GM12892 (cell line): Measurements from ENCODE around the gene CFL1.

Experiments
- POLR2A ChIP-seq: IDR thresholded peaks from 2 replicates; pipeline ENCODE4 v1.6.1; 2011; ENCODE audit warnings: low read depth, low read length, control low read depth
- TAF1 ChIP-seq: IDR thresholded peaks from 2 replicates; pipeline ENCODE4 v1.6.1; 2011; ENCODE audit warnings: low read depth, mild to moderate bottlenecking, control low read depth, low read length, borderline replicate concordance

- peak; percentile 56 for TF ChIP-seq POLR2A
- TF ChIP-seq TAF1: no peak
Measured at GRCh38 chr11:65852508-65853245, 5.3 kb downstream of the CFL1 start.
